PFSK-1 (cell line): Measurements from ENCODE around the gene CARMIL1.

Experiments used
- FOXP2 ChIP-seq: optimal IDR thresholded peaks from 2 replicates; pipeline ENCODE3; 2011; ENCODE audit warnings: borderline replicate concordance, control low read depth, inconsistent platforms; ENCODE audit not compliant: insufficient read depth; ENCODE audit errors: extremely low read length, extremely low read depth
- POLR2AphosphoS5 ChIP-seq: IDR thresholded peaks from 2 replicates; pipeline ENCODE4 v1.6.1; 2012; ENCODE audit warnings: low read depth, mild to moderate bottlenecking, control low read depth, low read length, moderate library complexity
- REST ChIP-seq, 2 experiments: IDR thresholded peaks; 2 replicates each; pipeline versions ENCODE4 v1.6.1 to v1.8.0; 2011 to 2012; ENCODE audit warnings: low read depth in 2 of 2, low read length in 2 of 2, control low read depth in 1 of 2, inconsistent platforms in 1 of 2, mild to moderate bottlenecking in 1 of 2, moderate library complexity in 1 of 2; ENCODE audit not compliant: insufficient read depth in 1 of 2
- SIN3A ChIP-seq: IDR thresholded peaks from 2 replicates; pipeline ENCODE4 v1.6.1; 2012; ENCODE audit warnings: mild to moderate bottlenecking, low read length, moderate library complexity, borderline replicate concordance; ENCODE audit not compliant: insufficient read depth
- TAF1 ChIP-seq: IDR thresholded peaks from 2 replicates; pipeline ENCODE4 v1.6.1; 2012; ENCODE audit warnings: low read length, control low read depth, borderline replicate concordance; ENCODE audit not compliant: insufficient read depth

Gene CARMIL1

GRCh38 chr6:25620391-25620790 is 341.2 kb downstream of the CARMIL1 start:
- TF ChIP-seq TAF1 (no peak), SIN3A (no peak), POLR2AphosphoS5 (no peak), FOXP2 (no peak), REST (IDR thresholded peaks at IDR 0.05; ENCODE audit: insufficient read depth in 1 of 2, low read depth in 2 of 2, low read length in 2 of 2) (no peak)

DNA sequence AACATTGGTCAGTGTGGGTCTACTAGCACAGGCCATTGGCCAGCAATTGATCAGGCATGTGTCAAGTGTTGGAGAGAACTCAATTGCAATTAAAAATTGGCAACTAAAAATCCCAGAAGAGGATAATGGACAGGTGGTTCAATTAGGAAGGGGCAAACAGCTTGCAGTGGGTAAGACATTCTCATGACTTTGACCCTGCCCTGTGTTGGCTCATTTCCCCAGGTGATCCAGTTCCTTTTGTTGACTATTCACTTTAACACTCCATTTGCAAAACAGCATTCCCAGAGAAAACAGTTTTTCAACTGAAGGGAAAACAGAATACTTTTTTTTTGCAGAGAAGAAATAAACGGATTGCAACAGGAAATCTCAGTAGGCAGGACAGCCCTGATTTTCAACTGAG is 343.9 kb downstream of the CARMIL1 start:
- TF ChIP-seq REST (IDR thresholded peaks at IDR 0.05; ENCODE audit: insufficient read depth in 1 of 2, low read depth in 2 of 2, low read length in 2 of 2), result no peak
- TF ChIP-seq FOXP2, result no peak
- no peak for TF ChIP-seq POLR2AphosphoS5

- TF ChIP-seq REST (IDR thresholded peaks at IDR 0.05; ENCODE audit: insufficient read depth in 1 of 2, low read depth in 2 of 2, low read length in 2 of 2), result no peak
- no peak for TF ChIP-seq FOXP2
- TF ChIP-seq TAF1, result no peak
- no peak for TF ChIP-seq SIN3A
- no peak for TF ChIP-seq POLR2AphosphoS5
Observed at GRCh38 chr6:25623879-25624278, 344.7 kb downstream of the CARMIL1 start.

DNA sequence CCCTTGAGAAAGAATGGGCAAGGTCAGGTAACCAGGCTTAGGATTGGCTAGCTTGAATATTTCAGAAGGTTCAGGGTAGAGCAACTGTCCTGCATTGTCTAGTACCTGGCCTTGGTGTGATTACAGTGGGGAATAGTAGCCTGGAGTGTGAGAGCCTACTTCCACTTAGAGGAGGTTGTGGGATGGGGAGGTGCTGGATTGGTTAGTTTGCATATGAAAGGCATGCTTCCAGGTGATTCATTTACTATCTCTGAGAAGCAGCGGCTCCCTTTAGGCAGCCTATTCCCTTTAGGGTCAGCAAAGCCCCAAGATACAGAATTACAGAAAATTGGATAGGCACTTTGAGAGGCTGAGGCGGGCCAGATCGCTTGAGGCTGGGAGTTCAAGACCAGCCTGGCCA is 347.8 kb downstream of the CARMIL1 start:
- no peak for TF ChIP-seq TAF1
- TF ChIP-seq SIN3A, result no peak
- no peak for TF ChIP-seq FOXP2
- no peak for TF ChIP-seq POLR2AphosphoS5
- TF ChIP-seq REST (IDR thresholded peaks at IDR 0.05; ENCODE audit: insufficient read depth in 1 of 2, low read depth in 2 of 2, low read length in 2 of 2), result no peak
